Upper lobe of left lung (tissue), 4 donors: Measurements from ENCODE around the gene OGFRL1.

Experiments used
- CTCF ChIP-seq, 6 experiments: fragments of 450-650 bp in 4 of 6; fragments of 200-600 bp in 2 of 6; sonication (generic) in 2 of 6; IDR thresholded peaks; one replicate each; pipeline ENCODE4 v1.5.1; 2016 to 2019; ENCODE audit warnings: antibody characterized with exemption in 6 of 6
- EP300 ChIP-seq, 4 donors: sonication (generic); formaldehyde crosslinking; IDR thresholded peaks; one replicate each; pipeline ENCODE4 v1.5.1; 2017; ENCODE audit warnings: antibody characterized with exemption in 4 of 4, control low read depth in 2 of 4
- POLR2A ChIP-seq, 4 donors: fragments of 450-650 bp; IDR thresholded peaks; one replicate each; pipeline ENCODE4 v1.5.1; 2016 to 2017; ENCODE audit warnings: antibody characterized with exemption in 4 of 4, mild to moderate bottlenecking in 2 of 4

GRCh38 chr6:71289802-71290175 lies 1.2 kb downstream of the OGFRL1 start:
- TF ChIP-seq CTCF (IDR thresholded peaks at IDR 0.05) (no peak), POLR2A (IDR thresholded peaks at IDR 0.05) (no peak), EP300 (IDR thresholded peaks at IDR 0.05) (no peak)
